Measurements from ENCODE around the gene USH2A. TPM values are rescaled to one million over a fixed set of nuclear protein-coding genes. Genes with fewer than 3 reads are reported as not detected.

Gene USH2A
- total and polyA plus RNA-seq, 11 donors = 0.03 to 4.7 (median 1.7) TPM

DNA sequence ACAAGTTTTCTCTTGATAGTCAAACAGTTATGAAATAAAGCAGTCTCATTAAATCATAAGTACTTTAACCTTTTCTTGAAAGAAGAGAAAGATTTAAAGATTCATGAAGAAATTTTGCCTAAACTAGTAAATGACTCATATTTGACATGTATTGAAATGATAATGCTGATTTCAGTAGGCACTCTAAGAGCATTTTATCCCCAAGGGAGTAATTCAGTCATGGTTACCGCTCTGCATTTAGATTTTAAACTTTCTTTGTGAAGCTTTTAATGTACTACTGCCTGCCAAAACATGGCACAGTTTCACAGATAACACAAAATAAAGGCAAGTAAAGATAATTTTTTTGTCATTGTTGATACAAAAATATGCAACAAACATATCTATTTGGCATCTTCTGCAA, 6.8 kb downstream of the USH2A start:
- WGBS, 4 donors = 67 to 83% (median 72%) methylated on average over 1 of the region's 1 CpG
- no peaks in the 10 kb centered on the region for H3K4me1 ChIP-seq
- no peak overlapping the region for H3K27ac ChIP-seq
- no peaks in the 10 kb centered on the region for H3K27me3 ChIP-seq
- H3K9me3 ChIP-seq = no peaks in the 10 kb centered on the region
- intact Hi-C loops (cut with DNase I) = no loop called here
- no peaks in the 10 kb centered on the region for H3K36me3 ChIP-seq
- H3K4me3 ChIP-seq = no peak overlapping the region
- TF ChIP-seq, protein P1, sequence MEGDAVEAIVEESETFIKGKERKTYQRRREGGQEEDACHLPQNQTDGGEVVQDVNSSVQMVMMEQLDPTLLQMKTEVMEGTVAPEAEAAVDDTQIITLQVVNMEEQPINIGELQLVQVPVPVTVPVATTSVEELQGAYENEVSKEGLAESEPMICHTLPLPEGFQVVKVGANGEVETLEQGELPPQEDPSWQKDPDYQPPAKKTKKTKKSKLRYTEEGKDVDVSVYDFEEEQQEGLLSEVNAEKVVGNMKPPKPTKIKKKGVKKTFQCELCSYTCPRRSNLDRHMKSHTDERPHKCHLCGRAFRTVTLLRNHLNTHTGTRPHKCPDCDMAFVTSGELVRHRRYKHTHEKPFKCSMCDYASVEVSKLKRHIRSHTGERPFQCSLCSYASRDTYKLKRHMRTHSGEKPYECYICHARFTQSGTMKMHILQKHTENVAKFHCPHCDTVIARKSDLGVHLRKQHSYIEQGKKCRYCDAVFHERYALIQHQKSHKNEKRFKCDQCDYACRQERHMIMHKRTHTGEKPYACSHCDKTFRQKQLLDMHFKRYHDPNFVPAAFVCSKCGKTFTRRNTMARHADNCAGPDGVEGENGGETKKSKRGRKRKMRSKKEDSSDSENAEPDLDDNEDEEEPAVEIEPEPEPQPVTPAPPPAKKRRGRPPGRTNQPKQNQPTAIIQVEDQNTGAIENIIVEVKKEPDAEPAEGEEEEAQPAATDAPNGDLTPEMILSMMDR (IDR thresholded peaks at IDR 0.05) = no peak
- no peak for TF ChIP-seq POLR2A (IDR thresholded peaks at IDR 0.05)
- ATAC-seq (no peak), DNase-seq (no peak)

DNA sequence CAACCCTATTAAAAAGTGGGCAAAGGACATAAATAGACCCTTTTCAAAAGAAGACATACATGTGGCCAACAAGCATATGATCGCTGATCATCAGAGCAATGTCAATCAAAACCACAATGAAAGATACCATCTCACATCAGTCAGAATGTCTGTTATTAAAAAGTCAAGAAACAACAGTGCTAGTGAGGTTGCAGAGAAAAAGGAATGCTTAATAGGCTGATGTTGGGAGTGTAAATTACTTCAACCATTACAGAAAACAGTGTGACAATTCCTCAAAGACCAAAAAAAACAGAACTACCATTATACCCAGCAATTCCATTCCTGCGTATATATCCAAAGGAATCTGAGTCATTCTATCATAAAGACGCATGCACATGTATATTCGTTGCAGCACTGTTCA, 13.2 kb downstream of the USH2A start:
- no peaks in the 10 kb centered on the region for H3K27me3 ChIP-seq
- WGBS, 4 donors = 88 to 93% (median 89%) methylated on average over 4 of the region's 4 CpGs

DNA sequence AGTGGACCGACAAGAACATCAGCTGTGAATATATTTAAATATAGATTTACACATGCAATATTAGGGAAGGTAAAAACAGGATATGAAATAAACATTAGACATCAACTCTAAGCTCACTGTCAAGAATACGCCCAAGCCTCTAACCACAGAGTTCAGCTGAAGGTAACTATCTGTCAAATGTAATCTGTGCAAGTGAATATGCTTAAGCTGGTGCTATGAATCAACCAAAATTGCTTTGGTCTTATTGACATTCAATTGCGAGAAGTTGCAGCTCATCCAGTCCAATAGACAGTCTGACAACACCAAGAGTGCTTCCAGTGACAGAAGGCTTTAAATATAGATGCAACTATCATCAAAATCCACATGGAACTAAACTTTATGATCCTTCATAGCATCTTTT, 32.3 kb downstream of the USH2A start:
- H3K4me1 ChIP-seq = no peaks in the 10 kb centered on the region
- no peaks in the 10 kb centered on the region for H3K27me3 ChIP-seq
- no peak for DNase-seq
- H3K9me3 ChIP-seq = no peaks in the 10 kb centered on the region
- no peak for TF ChIP-seq POLR2A (IDR thresholded peaks at IDR 0.05)
- TF ChIP-seq, protein P1 (IDR thresholded peaks at IDR 0.05) = no peak
- H3K36me3 ChIP-seq = no peaks in the 10 kb centered on the region
- WGBS, 4 donors = 72 to 81% (median 80%) methylated on average over 3 of the region's 3 CpGs
- no peak overlapping the region for H3K4me3 ChIP-seq
- no peak for ATAC-seq
- intact Hi-C loops (cut with DNase I) = no loop called here
- H3K27ac ChIP-seq = no peak overlapping the region

More for the DNA sequence above, 13.2 kb downstream of the USH2A start:
- intact Hi-C loops (cut with DNase I) = no loop called here
- no peak overlapping the region for H3K4me3 ChIP-seq
- ATAC-seq (no peak), DNase-seq (no peak)
- H3K9me3 ChIP-seq = no peaks in the 10 kb centered on the region
- H3K27ac ChIP-seq = no peak overlapping the region
- TF ChIP-seq, protein P1 (IDR thresholded peaks at IDR 0.05) = no peak
- TF ChIP-seq POLR2A (IDR thresholded peaks at IDR 0.05) = no peak
- H3K36me3 ChIP-seq = no peaks in the 10 kb centered on the region
- H3K4me1 ChIP-seq = no peaks in the 10 kb centered on the region

DNA sequence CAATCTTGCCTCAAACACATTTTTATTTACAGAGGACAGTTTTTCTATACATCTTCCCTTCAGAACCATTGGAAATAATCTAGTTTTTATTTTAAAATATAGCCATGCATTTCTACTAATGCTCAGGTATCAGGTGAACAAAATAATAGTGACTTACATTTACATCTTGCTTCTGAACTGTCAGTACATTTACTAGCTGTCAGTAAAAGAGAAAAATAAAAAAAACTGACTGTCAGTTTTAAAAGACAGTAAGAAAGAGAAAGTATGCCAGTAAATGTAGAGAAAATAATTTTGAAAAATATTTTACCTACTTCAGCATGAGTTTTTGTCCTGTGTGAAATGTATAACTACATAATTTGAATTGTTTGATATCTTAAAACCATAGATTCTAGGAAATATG, 33.5 kb downstream of the USH2A start:
- ATAC-seq (no peak), DNase-seq (no peak)
- no peaks in the 10 kb centered on the region for H3K4me1 ChIP-seq
- H3K9me3 ChIP-seq = no peaks in the 10 kb centered on the region
- H3K27ac ChIP-seq = no peak overlapping the region
- TF ChIP-seq POLR2A (IDR thresholded peaks at IDR 0.05) = no peak
- TF ChIP-seq, protein P1 (IDR thresholded peaks at IDR 0.05) = no peak
- H3K27me3 ChIP-seq = no peaks in the 10 kb centered on the region
- intact Hi-C loops (cut with DNase I) = no loop called here
- no peaks in the 10 kb centered on the region for H3K36me3 ChIP-seq
- H3K4me3 ChIP-seq = no peak overlapping the region
